Measurements from ENCODE around the gene COL15A1.

Gene COL15A1

DNA sequence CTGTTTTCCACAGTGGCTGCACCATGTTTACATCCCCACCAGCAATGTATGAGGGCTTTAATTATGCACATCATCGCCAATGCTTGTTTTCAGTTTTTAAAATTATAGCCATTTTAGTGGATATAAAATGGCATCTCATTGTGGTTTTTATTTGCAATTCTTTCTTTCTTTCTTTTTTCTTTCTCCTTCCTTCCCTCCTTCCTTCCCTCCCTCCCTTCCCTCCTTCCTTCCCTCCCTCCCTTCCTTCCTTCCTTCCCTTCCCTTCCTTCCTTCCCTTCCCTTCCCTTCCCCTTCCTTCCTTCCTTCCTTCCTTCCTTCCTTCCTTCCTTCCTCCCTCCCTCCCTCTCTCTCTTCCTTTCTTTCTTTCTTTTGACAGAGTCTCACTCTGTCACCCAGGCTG, 6.6 kb downstream of the COL15A1 start:
- no peak for DNase-seq

- DNase-seq, result no peak
Observed at GRCh38 chr9:98951967-98952366, 8.3 kb downstream of the COL15A1 start.

GRCh38 chr9:98953581-98954243, 10.0 kb downstream of the COL15A1 start:
- no peak for DNase-seq

DNA sequence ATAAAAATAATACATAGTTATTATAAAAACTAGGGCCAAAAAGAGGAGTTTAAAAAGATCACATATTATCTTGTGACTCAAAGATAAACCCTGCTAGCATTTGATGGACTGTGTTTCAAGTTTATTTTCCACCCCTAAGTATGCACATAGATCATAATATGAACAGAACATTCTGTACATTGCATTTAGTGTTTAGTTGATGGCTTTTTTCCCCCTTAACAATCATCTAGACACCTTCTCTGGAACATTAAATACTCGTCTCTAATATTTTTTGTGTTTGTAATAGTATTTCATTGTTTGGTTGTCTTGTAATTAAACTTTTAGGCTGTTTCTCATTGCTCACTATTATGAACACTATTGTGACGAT, 10.5 kb downstream of the COL15A1 start:
- no peak for DNase-seq

DNA sequence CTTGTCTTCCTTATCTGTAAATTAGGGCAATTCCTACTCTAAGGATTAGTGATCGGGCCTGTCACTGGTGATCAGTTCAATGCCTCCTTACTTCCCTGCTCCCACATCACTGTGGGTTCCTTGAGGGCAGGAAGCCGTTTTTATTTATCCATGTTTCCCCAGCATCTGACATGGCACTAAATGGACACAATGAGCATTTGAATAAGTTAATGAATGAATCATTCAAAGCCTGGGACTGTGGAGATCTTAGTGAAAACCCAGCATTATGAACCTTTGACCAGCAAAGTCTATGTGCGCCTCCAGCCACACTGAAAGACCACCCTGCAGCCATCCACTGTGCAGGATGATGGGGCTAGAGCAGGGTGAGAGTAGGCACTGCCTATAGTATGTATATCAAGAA, 11.6 kb downstream of the COL15A1 start:
- DNase-seq, result no peak

DNA sequence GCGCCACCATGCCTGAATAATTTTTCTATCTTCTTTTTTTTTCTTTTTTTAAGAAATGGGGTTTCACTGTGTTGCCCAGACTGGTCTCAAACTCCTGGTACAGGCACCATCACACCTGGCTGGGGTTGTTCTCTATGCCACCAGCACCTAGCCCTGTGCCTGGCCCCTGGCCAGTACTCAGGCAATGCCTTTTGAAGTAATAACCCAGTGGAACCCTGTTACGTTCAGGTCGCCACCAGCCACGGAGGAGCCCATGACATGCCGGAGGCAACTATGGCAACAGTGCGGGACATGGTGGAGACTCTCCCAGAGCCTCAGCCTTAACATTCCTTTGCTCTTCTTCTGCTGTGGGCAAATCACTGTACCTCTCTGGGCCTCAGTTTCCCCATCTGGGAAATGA, 14.1 kb downstream of the COL15A1 start:
- no peak for DNase-seq

- no peak for DNase-seq
Observed at GRCh38 chr9:98958271-98958984, 14.7 kb downstream of the COL15A1 start.

DNA sequence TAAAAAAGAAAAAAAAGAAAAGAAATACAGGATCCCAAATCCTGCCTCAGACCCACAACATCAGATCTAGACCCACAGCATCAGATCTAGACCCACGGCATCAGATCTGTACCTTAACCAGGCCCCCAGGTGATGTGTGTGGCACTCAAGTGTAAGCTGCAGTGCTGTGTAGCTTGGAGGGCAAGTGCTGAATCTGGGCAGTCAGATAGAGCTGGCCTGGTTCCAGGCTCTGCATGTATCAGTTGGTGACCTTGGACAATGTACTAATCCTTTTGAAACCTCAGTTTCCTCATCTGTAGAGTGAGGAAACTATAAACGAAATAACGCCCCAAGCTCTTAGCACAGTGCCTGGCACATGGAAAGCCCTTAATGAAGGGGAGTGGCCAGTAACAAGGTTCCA, 16.7 kb downstream of the COL15A1 start:
- DNase-seq, result no peak

DNA sequence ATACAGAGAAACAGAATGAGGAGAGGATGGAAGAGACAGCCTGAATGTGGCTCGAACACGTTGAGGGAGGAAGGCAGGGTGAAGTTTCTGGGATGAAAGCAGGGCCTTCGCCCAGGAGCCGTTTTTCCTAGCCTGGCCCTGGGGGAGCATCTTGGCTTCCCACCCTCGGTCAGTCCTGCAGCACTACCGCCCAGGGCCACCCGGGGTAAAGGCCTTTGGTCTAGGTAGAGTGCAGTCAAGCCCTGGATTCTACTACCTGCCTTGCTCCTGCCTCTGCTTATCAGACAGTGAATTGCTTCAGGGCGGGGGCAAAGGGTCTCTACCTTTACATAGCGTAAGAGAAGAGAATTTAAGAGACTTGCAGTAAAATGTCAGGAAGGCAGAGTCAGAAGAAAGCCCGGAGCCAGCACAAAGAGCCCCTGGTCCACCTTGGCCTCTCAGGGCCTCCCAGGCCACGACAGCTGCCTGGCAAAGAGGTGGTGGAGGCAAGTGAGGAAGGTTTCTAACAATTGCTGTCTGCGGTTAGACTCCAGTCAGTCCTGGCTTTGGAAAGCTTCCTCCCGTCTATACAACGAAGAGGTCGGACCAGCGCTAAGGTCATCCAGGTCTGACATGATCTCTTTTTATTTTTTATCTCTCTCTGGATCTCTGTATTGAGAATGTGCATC, 17.9 kb downstream of the COL15A1 start:
- DNase-seq, result no peak

DNA sequence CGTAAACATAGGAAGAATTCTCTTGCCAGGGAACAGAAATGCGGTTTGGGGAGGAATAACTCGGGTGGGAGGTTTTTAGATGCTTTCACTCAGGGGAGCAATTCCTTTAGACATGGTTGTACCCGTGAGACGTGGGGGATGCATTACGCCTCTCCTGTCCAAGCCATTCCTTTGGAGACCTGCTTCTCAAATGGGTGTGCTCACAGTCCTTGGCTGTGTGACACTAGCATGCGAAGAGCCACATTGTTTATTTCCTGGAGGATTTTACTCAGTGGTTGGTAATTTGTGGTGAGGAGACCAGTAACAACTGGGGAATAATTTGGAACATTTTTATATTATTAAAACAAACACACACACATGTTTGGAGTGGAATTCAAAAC, 18.5 kb downstream of the COL15A1 start:
- no peak for DNase-seq

- no peak for DNase-seq
Observed at GRCh38 chr9:98962861-98963260, 19.2 kb downstream of the COL15A1 start.

- DNase-seq, result no peak
Observed at GRCh38 chr9:98964201-98964600, 20.5 kb downstream of the COL15A1 start.

GRCh38 chr9:98964911-98965336, 21.2 kb downstream of the COL15A1 start:
- no peak for DNase-seq

DNA sequence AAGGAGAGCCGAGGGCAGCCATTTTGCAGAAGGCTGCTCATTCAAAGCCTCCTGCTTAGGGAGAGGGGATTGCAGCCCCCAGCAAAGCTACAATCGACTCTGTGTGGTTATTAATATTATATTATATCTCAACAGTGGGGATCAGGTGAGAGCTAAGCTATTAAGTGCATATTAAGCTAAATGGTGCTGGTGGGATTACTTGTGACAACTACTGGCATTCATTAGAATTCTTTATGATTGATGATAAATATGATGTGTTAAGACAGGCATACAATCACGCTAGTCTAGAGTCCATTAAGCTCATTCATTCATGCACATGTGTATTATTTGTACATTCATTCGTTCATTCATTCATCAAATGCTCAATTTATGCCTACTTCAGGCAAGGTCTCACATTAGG, 23.0 kb downstream of the COL15A1 start:
- DNase-seq, result no peak

GRCh38 chr9:98967257-98967656, 23.6 kb downstream of the COL15A1 start:
- DNase-seq, result no peak

- DNase-seq, result no peak
Observed at GRCh38 chr9:98967680-98968079, 24.0 kb downstream of the COL15A1 start.

DNA sequence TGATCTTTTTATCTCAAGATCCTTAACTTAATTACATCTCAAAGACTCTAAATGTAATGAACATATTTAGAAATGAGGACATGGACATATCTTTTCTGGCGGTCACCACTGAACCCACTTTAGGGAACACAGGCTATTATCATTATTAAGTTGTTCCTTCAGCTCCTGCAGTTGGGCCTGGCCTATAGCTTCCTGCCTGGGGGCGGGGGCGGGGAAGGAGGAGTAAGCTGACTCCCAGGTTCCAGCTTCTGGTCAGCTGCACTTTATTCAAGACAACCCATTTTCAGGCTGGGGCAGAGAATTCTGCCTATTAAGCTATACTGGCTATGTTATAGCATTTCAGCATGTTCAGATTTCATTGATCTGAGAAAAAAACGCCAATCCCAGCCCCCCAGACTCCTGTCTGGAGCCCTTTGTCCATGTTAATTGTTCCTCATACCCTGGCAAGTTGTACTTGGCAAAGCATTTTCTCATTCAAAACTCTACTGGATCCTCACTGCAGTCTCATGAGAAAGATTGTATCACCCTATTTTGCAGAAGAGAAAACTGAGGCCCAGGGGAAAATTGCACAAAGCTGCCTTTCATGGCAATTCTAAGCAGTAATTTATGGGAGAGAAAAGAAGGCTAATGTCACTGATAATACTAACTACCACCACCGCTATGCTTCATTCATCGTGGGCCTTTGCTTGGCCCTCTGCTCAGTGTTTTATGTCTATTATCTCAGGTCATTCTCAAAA, 25.1 kb downstream of the COL15A1 start:
- DNase-seq, result no peak

DNA sequence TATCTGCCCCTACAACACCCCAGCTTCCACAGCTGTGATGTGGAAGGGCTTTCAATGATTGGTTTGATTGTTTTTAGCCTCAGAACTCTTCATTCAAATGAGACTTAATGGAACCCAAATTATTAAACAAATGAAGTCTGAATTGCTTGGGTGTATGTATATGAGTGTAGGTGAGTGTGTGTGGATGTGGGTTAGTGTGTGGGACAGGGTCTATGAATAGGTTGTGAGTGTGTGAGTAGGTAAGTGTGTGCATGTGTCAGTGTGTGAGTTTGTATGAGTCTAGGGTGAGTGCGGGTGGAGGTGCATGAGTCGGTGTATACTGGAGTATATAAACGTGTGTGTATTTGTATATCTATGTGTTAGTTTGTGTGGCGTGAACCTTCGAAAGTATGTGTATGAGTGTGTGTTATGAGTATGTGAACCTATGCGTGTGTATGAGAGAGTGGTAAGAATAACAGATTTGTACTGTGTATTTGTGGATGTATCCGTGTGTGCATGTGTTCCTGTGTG, 26.9 kb downstream of the COL15A1 start:
- no peak for DNase-seq

DNA sequence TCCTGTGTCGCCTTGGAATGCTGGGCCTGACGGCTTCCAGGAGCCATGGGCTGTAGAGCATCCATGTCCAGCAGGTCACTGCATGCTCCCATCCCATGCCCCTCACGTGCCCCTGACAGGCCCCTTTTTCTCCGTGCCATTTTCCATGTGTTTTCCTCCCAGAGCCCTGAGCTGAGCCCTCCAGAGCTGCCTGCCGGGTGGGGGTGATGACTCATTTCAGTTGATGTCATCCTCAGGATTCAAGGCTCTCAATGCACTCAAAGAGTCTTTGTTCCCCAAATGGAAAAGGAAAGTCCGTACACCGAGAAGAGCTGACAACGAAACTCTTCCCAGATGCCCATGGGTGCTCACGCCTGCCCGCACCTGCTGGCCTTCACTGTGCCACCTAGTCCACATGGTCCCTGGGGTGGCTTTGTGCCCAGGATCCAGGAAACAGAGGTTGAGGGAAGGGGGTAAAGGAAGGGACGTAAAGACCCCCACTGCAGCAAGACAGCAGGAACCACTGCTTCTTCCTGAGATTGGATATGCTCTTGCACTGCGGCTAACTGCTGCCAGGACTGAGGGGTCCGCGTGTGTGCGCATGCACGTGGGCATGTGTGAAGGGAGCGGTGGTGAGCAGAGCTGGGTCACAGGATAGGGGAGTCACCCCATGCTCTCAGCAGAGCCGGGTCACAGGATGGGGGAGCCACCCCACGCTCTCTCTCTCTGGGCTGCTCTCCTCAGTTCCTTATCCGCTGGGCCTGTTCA, 27.6 kb downstream of the COL15A1 start:
- DNase-seq, result no peak

DNA sequence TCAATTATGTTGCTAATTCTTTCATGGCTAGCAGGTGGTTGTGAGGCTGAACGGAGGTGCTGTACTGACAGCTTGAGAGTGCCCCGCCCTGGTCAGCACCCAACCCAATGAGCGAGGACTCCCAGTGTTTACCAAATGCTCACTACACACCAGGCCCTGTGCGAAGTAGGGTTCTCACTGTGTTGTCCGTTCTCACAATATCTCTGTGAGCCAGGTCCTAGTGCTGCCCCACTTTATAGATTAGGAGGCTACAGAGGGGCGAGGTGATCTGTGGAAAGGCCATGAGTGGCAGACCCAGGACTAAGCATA, 28.2 kb downstream of the COL15A1 start:
- no peak for DNase-seq

GRCh38 chr9:98972716-98973115, 29.0 kb downstream of the COL15A1 start:
- no peak for DNase-seq

DNA sequence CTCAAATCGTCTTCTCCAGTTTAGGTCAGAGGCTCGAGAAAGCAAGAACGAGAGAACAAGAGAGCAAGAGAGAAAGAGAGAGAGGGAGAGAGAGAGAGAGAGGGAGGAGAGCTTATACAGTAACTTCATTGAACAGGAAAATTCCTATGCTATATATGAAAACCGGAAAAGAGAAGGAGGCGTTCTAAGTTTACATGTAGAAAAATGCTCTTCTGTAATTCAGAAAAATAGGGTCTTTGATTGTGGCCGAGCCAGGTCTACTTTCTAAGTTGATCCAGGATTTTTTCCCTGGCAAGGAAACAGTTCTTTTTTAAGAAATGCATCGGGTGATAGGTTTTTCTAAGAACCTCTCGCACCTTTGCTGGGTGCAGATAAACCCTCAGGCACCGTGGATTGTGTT, 29.5 kb downstream of the COL15A1 start:
- no peak for DNase-seq

DNA sequence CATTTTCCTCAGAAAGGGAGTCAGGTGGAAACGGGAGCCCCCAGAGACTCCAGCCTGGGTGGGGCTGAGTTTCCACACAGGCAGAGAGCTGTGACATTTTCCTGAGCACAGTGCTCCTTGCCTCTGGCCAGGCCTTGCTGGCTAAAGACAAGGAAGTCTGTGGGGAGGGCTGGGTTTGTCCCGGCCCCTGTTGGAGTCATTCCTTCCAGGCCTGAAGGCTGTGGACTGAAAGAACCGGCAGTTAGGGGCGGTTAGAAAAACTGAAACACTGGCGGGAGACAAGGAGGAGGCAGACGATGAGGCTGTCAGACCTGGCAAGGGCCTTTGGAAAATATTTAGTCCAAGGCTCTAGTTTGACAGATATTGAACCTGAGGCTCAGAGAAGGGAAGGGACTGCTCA, 29.9 kb downstream of the COL15A1 start:
- no peak for DNase-seq
